ENCODE data around the gene SLC22A31. TPM values are rescaled to one million over a fixed set of nuclear protein-coding genes. Genes with fewer than 3 reads are reported as not detected.

SLC22A31 gene
- polyA plus RNA-seq, 1 experiment: 0.25 TPM

- CTCF ChIA-PET: no interaction called here
- DNase-seq (ENCODE audit: low read depth, low spot score): no peak
- H3K27me3 ChIP-seq (ENCODE audit: control insufficient read depth, insufficient read depth, low read length): no peaks in the 10 kb centered on the region
- POLR2A ChIA-PET: no interaction called here
- no peak overlapping the region for H3K27ac ChIP-seq (ENCODE audit: low read depth, low read length)
- TF ChIP-seq, protein P1, sequence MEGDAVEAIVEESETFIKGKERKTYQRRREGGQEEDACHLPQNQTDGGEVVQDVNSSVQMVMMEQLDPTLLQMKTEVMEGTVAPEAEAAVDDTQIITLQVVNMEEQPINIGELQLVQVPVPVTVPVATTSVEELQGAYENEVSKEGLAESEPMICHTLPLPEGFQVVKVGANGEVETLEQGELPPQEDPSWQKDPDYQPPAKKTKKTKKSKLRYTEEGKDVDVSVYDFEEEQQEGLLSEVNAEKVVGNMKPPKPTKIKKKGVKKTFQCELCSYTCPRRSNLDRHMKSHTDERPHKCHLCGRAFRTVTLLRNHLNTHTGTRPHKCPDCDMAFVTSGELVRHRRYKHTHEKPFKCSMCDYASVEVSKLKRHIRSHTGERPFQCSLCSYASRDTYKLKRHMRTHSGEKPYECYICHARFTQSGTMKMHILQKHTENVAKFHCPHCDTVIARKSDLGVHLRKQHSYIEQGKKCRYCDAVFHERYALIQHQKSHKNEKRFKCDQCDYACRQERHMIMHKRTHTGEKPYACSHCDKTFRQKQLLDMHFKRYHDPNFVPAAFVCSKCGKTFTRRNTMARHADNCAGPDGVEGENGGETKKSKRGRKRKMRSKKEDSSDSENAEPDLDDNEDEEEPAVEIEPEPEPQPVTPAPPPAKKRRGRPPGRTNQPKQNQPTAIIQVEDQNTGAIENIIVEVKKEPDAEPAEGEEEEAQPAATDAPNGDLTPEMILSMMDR (IDR thresholded peaks at IDR 0.05; ENCODE audit: low read depth, low read length): no peak
- peaks cover 29% of the 10 kb centered on the region for H3K9me3 ChIP-seq (ENCODE audit: control insufficient read depth, insufficient read depth, low read length)
- H3K4me3 ChIP-seq (ENCODE audit: low read depth, low read length): no peak overlapping the region
Observed at GRCh38 chr16:89222931-89223330, 22.6 kb upstream of the SLC22A31 start.

DNA sequence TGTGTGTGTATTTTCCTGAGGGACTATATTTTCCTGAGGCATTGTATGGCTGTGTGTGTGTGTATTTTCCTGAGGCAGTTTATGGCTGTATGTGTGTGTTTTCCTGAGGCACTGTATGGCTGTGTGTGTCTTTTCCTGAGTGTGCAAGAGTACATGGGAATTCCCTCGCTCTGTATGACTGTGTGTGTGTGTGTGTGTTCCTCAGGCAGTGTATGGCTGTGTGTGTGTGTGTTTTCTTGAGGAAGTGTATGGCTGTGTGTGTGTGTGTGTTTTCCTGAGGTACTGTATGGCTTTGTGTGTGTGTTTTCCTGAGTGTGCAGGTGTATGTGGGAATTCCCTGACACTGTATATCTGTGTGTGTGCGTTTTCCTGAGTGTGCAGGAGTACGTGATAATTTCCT, 21.3 kb upstream of the SLC22A31 start:
- TF ChIP-seq, protein P1 (IDR thresholded peaks at IDR 0.05; ENCODE audit: low read depth, low read length): no peak
- DNase-seq (ENCODE audit: low read depth, low spot score): no peak
- no peak overlapping the region for H3K4me3 ChIP-seq (ENCODE audit: low read depth, low read length)
- peaks cover 15% of the 10 kb centered on the region for H3K9me3 ChIP-seq (ENCODE audit: control insufficient read depth, insufficient read depth, low read length)
- ChIA-PET CTCF (no interaction called here), POLR2A (no interaction called here)
- no peaks in the 10 kb centered on the region for H3K27me3 ChIP-seq (ENCODE audit: control insufficient read depth, insufficient read depth, low read length)
- no peak overlapping the region for H3K27ac ChIP-seq (ENCODE audit: low read depth, low read length)

DNA sequence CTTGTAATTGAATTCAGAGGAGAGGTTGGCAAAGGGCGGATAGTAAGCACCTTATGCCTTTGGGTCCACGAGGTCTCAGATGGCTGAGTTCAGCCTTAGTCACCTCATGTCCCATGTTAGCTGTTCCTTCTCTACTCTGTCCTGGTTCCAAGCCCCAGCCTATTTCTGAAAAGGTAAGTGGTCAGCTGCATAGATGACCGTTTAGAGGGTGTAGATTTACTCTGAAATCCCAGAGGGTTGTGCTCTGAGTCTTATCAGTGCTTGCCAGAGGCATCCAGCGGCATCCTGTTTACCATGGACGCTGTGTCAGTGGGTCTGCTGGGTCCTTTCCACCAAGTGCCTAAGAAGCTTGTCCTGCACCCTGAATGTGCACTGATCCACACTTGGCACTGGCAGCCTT, 19.0 kb upstream of the SLC22A31 start:
- H3K9me3 ChIP-seq (ENCODE audit: control insufficient read depth, insufficient read depth, low read length): peaks cover 5% of the 10 kb centered on the region; the same call in 1 of the 2 replicates
- no peak overlapping the region for H3K27ac ChIP-seq (ENCODE audit: low read depth, low read length)
- ChIA-PET CTCF (no interaction called here), POLR2A (no interaction called here)
- TF ChIP-seq, protein P1 (IDR thresholded peaks at IDR 0.05; ENCODE audit: low read depth, low read length): no peak
- no peak for DNase-seq (ENCODE audit: low read depth, low spot score)
- H3K27me3 ChIP-seq (ENCODE audit: control insufficient read depth, insufficient read depth, low read length): no peaks in the 10 kb centered on the region
- H3K4me3 ChIP-seq (ENCODE audit: low read depth, low read length): no peak overlapping the region

- no peaks in the 10 kb centered on the region for H3K27me3 ChIP-seq (ENCODE audit: control insufficient read depth, insufficient read depth, low read length)
- H3K4me3 ChIP-seq (ENCODE audit: low read depth, low read length): peak within 1 kb of the TSS; percentile 97
- DNase-seq (ENCODE audit: low read depth, low spot score): peak; percentile 56
- TF ChIP-seq, protein P1 (IDR thresholded peaks at IDR 0.05; ENCODE audit: low read depth, low read length): no peak
- H3K9me3 ChIP-seq (ENCODE audit: control insufficient read depth, insufficient read depth, low read length): no peaks in the 10 kb centered on the region
- ChIA-PET CTCF (interaction anchor here (0.9 kb wide), 1 partner anchor 291 kb away, joined by 3 read pairs; the partner anchor contains the start of gene SPG7), POLR2A (interaction anchor here (0.7 to 1.4 kb wide), 10 partner anchors 18 to 407 kb away, joined by 3 to 7 read pairs (median 3); partner anchors contain the start of gene ACSF3)
- H3K27ac ChIP-seq (ENCODE audit: low read depth, low read length): peak within 1 kb of the TSS; percentile 95
Observed at GRCh38 chr16:89217388-89218191, 17.3 kb upstream of the SLC22A31 start, which contains the start of gene ZNF778. Gene ZNF778 (plus strand): TSS chr16:89217703. CDS start chr16:89221128, 3,425 bp downstream.

- peak overlapping the region; percentile 97 for H3K4me3 ChIP-seq (ENCODE audit: low read depth, low read length)
- CTCF ChIA-PET: interaction anchor here (0.9 kb wide), 1 partner anchor 291 kb away, joined by 3 read pairs; the partner anchor contains the start of gene SPG7
Observed at GRCh38 chr16:89217138-89217387, 16.7 kb upstream of the SLC22A31 start.

More at GRCh38 chr16:89217138-89217387, 16.7 kb upstream of the SLC22A31 start:
- no peaks in the 10 kb centered on the region for H3K27me3 ChIP-seq (ENCODE audit: control insufficient read depth, insufficient read depth, low read length)
- TF ChIP-seq, protein P1 (IDR thresholded peaks at IDR 0.05; ENCODE audit: low read depth, low read length): no peak
- no peak for DNase-seq (ENCODE audit: low read depth, low spot score)
- POLR2A ChIA-PET: interaction anchor here (0.9 to 1.4 kb wide), 5 partner anchors 25 to 407 kb away, joined by 3 to 7 read pairs (median 6); partner anchors contain the start of gene ACSF3
- peak overlapping the region; percentile 95 for H3K27ac ChIP-seq (ENCODE audit: low read depth, low read length)
- H3K9me3 ChIP-seq (ENCODE audit: control insufficient read depth, insufficient read depth, low read length): no peaks in the 10 kb centered on the region

Data from AG04450 (cell line).